H1 (cell line): ENCODE data around the gene TBX2. TPM values are rescaled to one million over a fixed set of nuclear protein-coding genes. Genes with fewer than 3 reads are reported as not detected.

Source experiments
- CTCF ChIA-PET: fragments of 300-600 bp; sonication (Branson Sonifier 250); formaldehyde crosslinking; loops from one replicate; lab custom pipeline; 2021; ENCODE audit not compliant: partially characterized antibody; lab: Charles Lee
- POLR2A ChIA-PET: fragments of 300-600 bp; sonication (Branson Sonifier 250); formaldehyde crosslinking; loops from one replicate; lab custom pipeline; 2021; ENCODE audit warnings: inconsistent platforms; ENCODE audit not compliant: partially characterized antibody; lab: Charles Lee
- DNase-seq, 2 experiments: peaks; one replicate each; pipeline versions ENCODE4 v3.0.0 to v3.0.0-alpha.2; 2010 to 2022; ENCODE audit warnings: low spot score in 2 of 2, low read depth in 1 of 2, mixed read lengths in 1 of 2
- FAIRE-seq: peaks from 2 replicates; lab custom pipeline; 2011; peaks lifted over from hg19 to GRCh38; lab: Jason Lieb, UNC
- H2AFZ ChIP-seq: 2 replicates; pipeline ENCODE4 v1.8.1; 2012; ENCODE audit warnings: low read length, inconsistent platforms
- H2AK5ac ChIP-seq: 2 replicates; pipeline ENCODE4 v1.6.1; 2013; ENCODE audit warnings: low read depth, low read length
- H2BK120ac ChIP-seq: replicated peaks from 2 replicates; pipeline ENCODE3; 2013; ENCODE audit warnings: low read depth, low read length, inconsistent platforms
- H2BK12ac ChIP-seq: 2 replicates; pipeline ENCODE4 v1.6.1; 2013; ENCODE audit warnings: low read depth, low read length
- H2BK15ac ChIP-seq: 2 replicates; pipeline ENCODE4 v1.6.1; 2013; ENCODE audit warnings: low read length
- H2BK20ac ChIP-seq: 2 replicates; pipeline ENCODE4 v1.6.1; 2013; ENCODE audit warnings: low read length
- H2BK5ac ChIP-seq: 2 replicates; pipeline ENCODE4 v1.6.1; 2013; ENCODE audit warnings: low read depth, low read length
- H3K14ac ChIP-seq: 2 replicates; pipeline ENCODE4 v1.6.1; 2013; ENCODE audit warnings: inconsistent platforms; ENCODE audit not compliant: insufficient read length
- H3K18ac ChIP-seq: 2 replicates; pipeline ENCODE4 v1.6.1; 2013; ENCODE audit warnings: low read length; ENCODE audit errors: extremely low read depth
- H3K23ac ChIP-seq: 2 replicates; pipeline ENCODE4 v1.6.1; 2013; ENCODE audit warnings: inconsistent platforms; ENCODE audit not compliant: insufficient read length
- H3K23me2 ChIP-seq: 2 replicates; pipeline ENCODE4 v1.6.1; 2013; ENCODE audit warnings: low read depth, low read length
- H3K27ac ChIP-seq: 2 replicates; pipeline ENCODE4 v1.6.1; 2011; ENCODE audit warnings: low read depth, low read length, inconsistent platforms
- H3K27me3 ChIP-seq, 4 experiments: replicated peaks in 1 of 4; 1 replicate in 1 of 4; 2 replicates in 3 of 4; pipeline versions ENCODE4 v1.6.1 to v1.8.1; 2011 to 2013; ENCODE audit warnings: low read length in 3 of 4, mild to moderate bottlenecking in 3 of 4, inconsistent platforms in 2 of 4, mixed read lengths in 2 of 4, moderate library complexity in 1 of 4; ENCODE audit not compliant: control insufficient read depth in 3 of 4, insufficient read depth in 3 of 4; ENCODE audit errors: extremely low read depth in 1 of 4
- H3K36me3 ChIP-seq, 4 experiments: 2 replicates each; pipeline versions ENCODE4 v1.6.1 to v1.8.1; 2011 to 2013; ENCODE audit warnings: mild to moderate bottlenecking in 4 of 4, low read length in 3 of 4, moderate library complexity in 2 of 4, control low read depth in 1 of 4, inconsistent platforms in 1 of 4; ENCODE audit not compliant: insufficient read depth in 4 of 4, control insufficient read depth in 2 of 4
- H3K4ac ChIP-seq: replicated peaks from 2 replicates; pipeline ENCODE3; 2013; ENCODE audit warnings: low read length, low read depth, mixed read lengths, inconsistent platforms; ENCODE audit not compliant: insufficient read length
- H3K4me1 ChIP-seq, 4 experiments: replicated peaks in 1 of 4; 1 replicate in 1 of 4; 2 replicates in 3 of 4; pipeline versions ENCODE4 v1.6.1 to v1.8.1; 2011 to 2013; ENCODE audit warnings: low read length in 3 of 4, inconsistent platforms in 2 of 4, mixed read lengths in 1 of 4; ENCODE audit not compliant: insufficient read depth in 4 of 4, control insufficient read depth in 3 of 4
- H3K4me2 ChIP-seq, 2 experiments: 2 replicates each; pipeline versions ENCODE4 v1.6.1 to v1.8.1; 2011 to 2013; ENCODE audit warnings: low read depth in 2 of 2, low read length in 2 of 2, control low read depth in 1 of 2, inconsistent platforms in 1 of 2, mild to moderate bottlenecking in 1 of 2; ENCODE audit not compliant: insufficient read depth in 1 of 2
- H3K4me3 ChIP-seq, 4 experiments: fragments of 200-600, 300-600 bp in 1 of 4; sonication (generic), shearing (Covaris generic), sonication (Bioruptor Twin) in 1 of 4; 2 replicates each; pipeline versions ENCODE4 v1.5.1 to v1.8.1; 2011 to 2016; ENCODE audit warnings: low read length in 4 of 4, low read depth in 3 of 4, control low read depth in 2 of 4, inconsistent platforms in 2 of 4, mild to moderate bottlenecking in 2 of 4, mixed read lengths in 1 of 4, moderate library complexity in 1 of 4; ENCODE audit not compliant: insufficient read depth in 2 of 4; ENCODE audit errors: extremely low read depth in 1 of 4
- H3K56ac ChIP-seq: replicated peaks from 2 replicates; pipeline ENCODE3; 2013; ENCODE audit warnings: low read depth, mild to moderate bottlenecking, mixed read lengths, low read length, inconsistent platforms; ENCODE audit not compliant: insufficient read length
- H3K79me1 ChIP-seq: 2 replicates; pipeline ENCODE4 v1.6.1; 2013; ENCODE audit warnings: low read depth, low read length, control low read depth
- H3K79me2 ChIP-seq, 2 experiments: 2 replicates each; pipeline versions ENCODE4 v1.6.1 to v1.8.1; 2012 to 2013; ENCODE audit warnings: low read length in 2 of 2, mild to moderate bottlenecking in 2 of 2, inconsistent platforms in 1 of 2; ENCODE audit not compliant: insufficient read depth in 2 of 2, control insufficient read depth in 1 of 2
- H3K9ac ChIP-seq, 4 experiments: replicated peaks in 1 of 4; 1 replicate in 1 of 4; 2 replicates in 3 of 4; pipeline versions ENCODE4 v1.6.1 to v1.8.1; 2011 to 2013; ENCODE audit warnings: low read depth in 3 of 4, low read length in 3 of 4, control low read depth in 2 of 4, mild to moderate bottlenecking in 2 of 4, moderate library complexity in 2 of 4, inconsistent platforms in 1 of 4; ENCODE audit errors: extremely low read depth in 1 of 4
- H3K9me3 ChIP-seq, 2 experiments: 2 replicates each; pipeline versions ENCODE4 v1.6.1 to v1.8.1; 2012 to 2013; ENCODE audit warnings: mild to moderate bottlenecking in 2 of 2, moderate library complexity in 2 of 2, control low read depth in 1 of 2, inconsistent platforms in 1 of 2, low read depth in 1 of 2, low read length in 1 of 2, mixed read lengths in 1 of 2; ENCODE audit not compliant: insufficient read depth in 2 of 2
- H4K20me1 ChIP-seq, 2 experiments: replicated peaks in 1 of 2; 2 replicates each; pipeline versions ENCODE3 to v1.8.1; 2011 to 2013; ENCODE audit warnings: inconsistent platforms in 2 of 2, low read length in 2 of 2, mild to moderate bottlenecking in 1 of 2; ENCODE audit not compliant: insufficient read depth in 2 of 2, control insufficient read depth in 1 of 2
- H4K5ac ChIP-seq: 2 replicates; pipeline ENCODE4 v1.6.1; 2013; ENCODE audit warnings: low read length, low read depth, mixed read lengths, inconsistent platforms; ENCODE audit not compliant: insufficient read length
- H4K8ac ChIP-seq: 2 replicates; pipeline ENCODE4 v1.8.0; 2013; ENCODE audit warnings: mild to moderate bottlenecking, moderate library complexity, low read length, inconsistent platforms; ENCODE audit not compliant: insufficient read depth; ENCODE audit errors: extremely low read depth
- H4K91ac ChIP-seq: replicated peaks from 2 replicates; pipeline ENCODE3; 2013; ENCODE audit warnings: low read length, mixed read lengths, inconsistent platforms; ENCODE audit not compliant: insufficient read length
- WGBS, 2 experiments: shearing (Covaris generic) in 1 of 2; methylation state at CpG; one replicate each; pipeline versions ENCODE4 v1.1.6 to v1.1.7; 2013 to 2015; ENCODE audit warnings: low lambda C conversion rate in 2 of 2, mixed read lengths in 2 of 2, inconsistent platforms in 1 of 2, low coverage in 1 of 2, missing lambda C conversion rate in 1 of 2; ENCODE audit not compliant: insufficient replicate concordance in 2 of 2, insufficient coverage in 1 of 2, insufficient read length in 1 of 2; ENCODE audit errors: extremely low coverage in 1 of 2, missing lambda C conversion rate in 1 of 2; 5-methylcytosine and 5-hydroxymethylcytosine counted together
- polyA plus RNA-seq, 7 experiments: library from polyadenylated mRNA; depleted of rRNA in 3 of 7; stranded (reverse) in 5 of 7; unstranded in 2 of 7; fragments of >200 nt in 5 of 7; fragments of 200-250 nt in 2 of 7; gene quantifications; 1 replicate in 5 of 7; 2 replicates in 1 of 7; 4 replicates in 1 of 7; pipeline versions ENCODE4 v1.2.1 to v1.2.3, GENCODE V29; 2011 to 2013; ENCODE audit warnings: missing spikeins in 2 of 7, mixed read lengths in 2 of 7
- total RNA-seq: library from RNA; stranded (reverse); fragmentation: NEBNext Ultra II Directional; extraction: Animal tissue kit (Norgen Biotek cat#: 25700); gene quantifications from 2 replicates; pipeline ENCODE4 v1.2.1, GENCODE V29; 2021

TBX2 gene
- total and polyA plus RNA-seq, 2 of the 8 experiments (the other 6 are each of a cell fraction or from before 2014, with no cell fraction given), result not detected

DNA sequence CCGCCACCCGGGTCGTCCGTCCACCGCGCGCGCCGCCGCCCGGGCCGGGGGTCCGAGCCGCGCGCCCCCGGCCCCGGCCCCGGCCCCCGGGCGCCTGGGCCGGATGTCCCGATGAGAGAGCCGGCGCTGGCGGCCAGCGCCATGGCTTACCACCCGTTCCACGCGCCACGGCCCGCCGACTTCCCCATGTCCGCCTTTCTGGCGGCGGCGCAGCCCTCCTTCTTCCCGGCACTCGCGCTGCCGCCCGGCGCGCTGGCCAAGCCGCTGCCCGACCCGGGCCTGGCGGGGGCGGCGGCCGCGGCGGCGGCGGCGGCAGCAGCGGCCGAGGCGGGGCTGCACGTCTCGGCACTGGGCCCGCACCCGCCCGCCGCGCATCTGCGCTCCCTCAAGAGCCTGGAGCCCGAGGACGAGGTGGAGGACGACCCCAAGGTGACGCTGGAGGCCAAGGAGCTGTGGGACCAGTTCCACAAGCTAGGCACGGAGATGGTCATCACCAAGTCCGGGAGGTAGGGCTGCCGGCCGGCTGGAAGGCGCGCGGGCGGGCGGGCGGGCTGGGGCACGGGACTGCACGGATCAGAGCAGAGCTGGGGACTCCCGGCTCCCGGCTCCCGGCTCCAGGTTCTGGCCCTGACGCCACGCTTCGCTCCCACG is 548 bp downstream of the TBX2 start:
- H4K20me1 ChIP-seq, result peaks cover 33 to 48% of the 10 kb centered on the region in 2 experiments

More for the DNA sequence above, 548 bp downstream of the TBX2 start:
- Histone ChIP-seq H3K23ac (no peak overlapping the region), H4K5ac (no peak overlapping the region), H4K8ac (no peak overlapping the region; the same call in 1 of the 2 replicates), H3K79me1 (no peaks in the 10 kb centered on the region), H3K23me2 (peaks cover 2% of the 10 kb centered on the region; the same call in 1 of the 2 replicates), H3K4ac (no peak overlapping the region), H3K79me2 (no peaks in the 10 kb centered on the region), H3K4me3 (no peak overlapping the region), H3K14ac (no peak overlapping the region), H2BK20ac (no peak overlapping the region), H4K91ac (no peak overlapping the region), H3K27ac (no peak overlapping the region), H3K27me3 (peaks cover 99 to 100% (median 100%) of the 10 kb centered on the region in 4 experiments), H3K4me1 (peaks cover 0 to 48% (median 31%) of the 10 kb centered on the region in 4 experiments; a peak in 6 of 7 replicates), H2BK15ac (no peak overlapping the region), H3K18ac (no peak overlapping the region), H3K9me3 (no peaks in the 10 kb centered on the region), H2AK5ac (no peak overlapping the region), H2BK120ac (no peak overlapping the region), H3K36me3 (peaks cover 0 to 15% (median 0%) of the 10 kb centered on the region in 4 experiments; a peak in 1 of 8 replicates), H2BK12ac (no peak overlapping the region), H3K9ac (no peak overlapping the region), H3K56ac (no peak overlapping the region), H2BK5ac (no peak overlapping the region), H2AFZ (no peak overlapping the region), H3K4me2 (peak overlapping the region; percentile 59 to 80)
- FAIRE-seq (no peak), DNase-seq (peak in 1 of 2 experiments; percentile 56)
- WGBS, 2 experiments, result 3% methylated on average over 40 of the region's 90 CpGs; no CpG with 5 or more reads in 1 of the 2 experiments
- POLR2A ChIA-PET, result no interaction called here
- CTCF ChIA-PET, result interaction anchor here (1.0 to 3.6 kb wide), 7 partner anchors 9 to 429 kb away, joined by 3 to 12 read pairs (median 9); no protein-coding TSS in a partner anchor
